Measurements from ENCODE around the gene AGBL4.

The AGBL4 gene

GRCh38 chr1:49527606-49528305, 496.0 kb downstream of the AGBL4 start:
- no peaks in the 10 kb centered on the region for H3K4me1 ChIP-seq
- no peaks in the 10 kb centered on the region for H3K36me3 ChIP-seq
- H3K27me3 ChIP-seq = no peaks in the 10 kb centered on the region
- H3K4me2 ChIP-seq = no peak overlapping the region; a peak in 1 of 22 replicates
- H4K20me1 ChIP-seq = no peaks in the 10 kb centered on the region
- H3K9ac ChIP-seq = no peak overlapping the region
- no peak for TF ChIP-seq Cebpa-rat (IDR thresholded peaks at IDR 0.05)
- H3K4me3 ChIP-seq = no peak overlapping the region
- H3K9me3 ChIP-seq (replicated peaks in 1 of 11) = no peaks in the 10 kb centered on the region
- no peak overlapping the region for H3K27ac ChIP-seq

GRCh38 chr1:49526672-49527071, 497.1 kb downstream of the AGBL4 start:
- TF ChIP-seq Cebpa-rat (IDR thresholded peaks at IDR 0.05) = no peak
- Histone ChIP-seq H4K20me1 (no peaks in the 10 kb centered on the region), H3K4me1 (no peaks in the 10 kb centered on the region), H3K9me3 (replicated peaks in 1 of 11) (no peaks in the 10 kb centered on the region), H3K4me3 (no peak overlapping the region), H3K36me3 (no peaks in the 10 kb centered on the region), H3K27me3 (no peaks in the 10 kb centered on the region), H3K9ac (no peak overlapping the region), H3K27ac (no peak overlapping the region), H3K4me2 (no peak overlapping the region)

GRCh38 chr1:49523764-49524163, 500.0 kb downstream of the AGBL4 start:
- H3K9me3 ChIP-seq (replicated peaks in 1 of 11) = no peaks in the 10 kb centered on the region
- no peak overlapping the region for H3K4me2 ChIP-seq
- H3K4me3 ChIP-seq = no peak overlapping the region
- H3K27me3 ChIP-seq = no peaks in the 10 kb centered on the region
- no peak overlapping the region for H3K27ac ChIP-seq
- no peaks in the 10 kb centered on the region for H3K36me3 ChIP-seq
- no peaks in the 10 kb centered on the region for H3K4me1 ChIP-seq
- H3K9ac ChIP-seq = no peak overlapping the region
- TF ChIP-seq Cebpa-rat (IDR thresholded peaks at IDR 0.05) = no peak
- H4K20me1 ChIP-seq = no peaks in the 10 kb centered on the region

- Histone ChIP-seq H3K27me3 (no peaks in the 10 kb centered on the region), H4K20me1 (no peaks in the 10 kb centered on the region), H3K9ac (no peak overlapping the region), H3K36me3 (no peaks in the 10 kb centered on the region), H3K4me1 (no peaks in the 10 kb centered on the region), H3K4me3 (no peak overlapping the region), H3K9me3 (replicated peaks in 1 of 11) (no peaks in the 10 kb centered on the region), H3K4me2 (no peak overlapping the region), H3K27ac (no peak overlapping the region)
- no peak for TF ChIP-seq Cebpa-rat (IDR thresholded peaks at IDR 0.05)
Measured at GRCh38 chr1:49466961-49467360, 556.8 kb downstream of the AGBL4 start.

GRCh38 chr1:49465486-49466185, 558.1 kb downstream of the AGBL4 start:
- TF ChIP-seq Cebpa-rat (IDR thresholded peaks at IDR 0.05) = no peak
- Histone ChIP-seq H3K4me2 (no peak overlapping the region), H3K27ac (no peak overlapping the region), H4K20me1 (no peaks in the 10 kb centered on the region), H3K27me3 (no peaks in the 10 kb centered on the region), H3K36me3 (no peaks in the 10 kb centered on the region), H3K9me3 (replicated peaks in 1 of 11) (no peaks in the 10 kb centered on the region), H3K9ac (no peak overlapping the region), H3K4me3 (no peak overlapping the region), H3K4me1 (no peaks in the 10 kb centered on the region)

- H3K27ac ChIP-seq = no peak overlapping the region
- H3K36me3 ChIP-seq = no peaks in the 10 kb centered on the region
- peaks cover 0 to 10% (median 5%) of the 10 kb centered on the region in 11 experiments; a peak in 9 of 22 replicates for H3K9me3 ChIP-seq (replicated peaks in 1 of 11)
- H3K4me2 ChIP-seq = no peak overlapping the region
- no peaks in the 10 kb centered on the region for H4K20me1 ChIP-seq
- no peak overlapping the region for H3K4me3 ChIP-seq
- no peak overlapping the region for H3K9ac ChIP-seq
- no peaks in the 10 kb centered on the region for H3K4me1 ChIP-seq
- H3K27me3 ChIP-seq = no peaks in the 10 kb centered on the region
- no peak for TF ChIP-seq Cebpa-rat (IDR thresholded peaks at IDR 0.05)
Measured at GRCh38 chr1:49448200-49448599, 575.6 kb downstream of the AGBL4 start.

- Histone ChIP-seq H3K4me1 (no peaks in the 10 kb centered on the region), H4K20me1 (no peaks in the 10 kb centered on the region), H3K4me2 (no peak overlapping the region), H3K27ac (no peak overlapping the region), H3K9me3 (replicated peaks in 1 of 11) (peaks cover 36 to 44% (median 40%) of the 10 kb centered on the region in 11 experiments), H3K4me3 (no peak overlapping the region), H3K27me3 (no peaks in the 10 kb centered on the region), H3K36me3 (no peaks in the 10 kb centered on the region), H3K9ac (no peak overlapping the region)
- no peak for TF ChIP-seq Cebpa-rat (IDR thresholded peaks at IDR 0.05)
Measured at GRCh38 chr1:49436865-49437264, 586.9 kb downstream of the AGBL4 start.

GRCh38 chr1:49435291-49435690, 588.5 kb downstream of the AGBL4 start:
- H3K4me3 ChIP-seq = no peak overlapping the region
- no peak for TF ChIP-seq Cebpa-rat (IDR thresholded peaks at IDR 0.05)
- H3K36me3 ChIP-seq = no peaks in the 10 kb centered on the region
- no peaks in the 10 kb centered on the region for H3K4me1 ChIP-seq
- H3K27ac ChIP-seq = no peak overlapping the region
- no peak overlapping the region for H3K4me2 ChIP-seq
- no peaks in the 10 kb centered on the region for H4K20me1 ChIP-seq
- H3K27me3 ChIP-seq = no peaks in the 10 kb centered on the region
- peaks cover 20 to 28% (median 25%) of the 10 kb centered on the region in 11 experiments; a peak in 20 of 22 replicates for H3K9me3 ChIP-seq (replicated peaks in 1 of 11)
- H3K9ac ChIP-seq = no peak overlapping the region

GRCh38 chr1:49424782-49425181, 599.0 kb downstream of the AGBL4 start:
- no peaks in the 10 kb centered on the region for H4K20me1 ChIP-seq
- no peak overlapping the region for H3K4me3 ChIP-seq
- H3K4me1 ChIP-seq = no peaks in the 10 kb centered on the region
- peaks cover 0 to 14% (median 7%) of the 10 kb centered on the region in 11 experiments; a peak in 14 of 22 replicates for H3K9me3 ChIP-seq (replicated peaks in 1 of 11)
- no peak for TF ChIP-seq Cebpa-rat (IDR thresholded peaks at IDR 0.05)
- no peaks in the 10 kb centered on the region for H3K36me3 ChIP-seq
- H3K9ac ChIP-seq = no peak overlapping the region
- no peak overlapping the region for H3K27ac ChIP-seq
- H3K4me2 ChIP-seq = no peak overlapping the region
- H3K27me3 ChIP-seq = no peaks in the 10 kb centered on the region

GRCh38 chr1:49416758-49417157, 607.0 kb downstream of the AGBL4 start:
- Histone ChIP-seq H3K4me1 (no peaks in the 10 kb centered on the region), H3K27ac (no peak overlapping the region), H3K9ac (no peak overlapping the region), H3K9me3 (replicated peaks in 1 of 11) (no peaks in the 10 kb centered on the region), H4K20me1 (no peaks in the 10 kb centered on the region), H3K27me3 (no peaks in the 10 kb centered on the region), H3K36me3 (no peaks in the 10 kb centered on the region), H3K4me3 (no peak overlapping the region), H3K4me2 (no peak overlapping the region)
- no peak for TF ChIP-seq Cebpa-rat (IDR thresholded peaks at IDR 0.05)

All from BLaER1 treated with 17β-estradiol and CSF1 and Interleukin-3, amounts not matched to agents 10 nM and 100 nM (cell line).